ENCODE measurements around the gene ZFR2.
A peak's percentile ranks its signal among the peaks of the same experiment; 100 is the strongest.
"Not testable (repeated sequence)": the region's sequence is repeated elsewhere in the genome, so short reads cannot be mapped to it uniquely, and the experiment has no call there.

ZFR2 gene

GRCh38 chr19:3880471-3881271, 11.8 kb upstream of the ZFR2 start, which contains the start of gene ATCAY:
Gene ATCAY, plus strand, starts transcription at chr19:3880685. Its CDS starts 5,083 bp downstream, at chr19:3885768.
- in situ Hi-C loops (cut with HindIII; ENCODE audit: low pct_ligation_motif_present, low pct_unique_long_range_greater_than_20kb, low sequenced_read_pairs), result no loop called here
- no peak for DNase-seq

- in situ Hi-C loops (cut with HindIII; ENCODE audit: low pct_ligation_motif_present, low pct_unique_long_range_greater_than_20kb, low sequenced_read_pairs), result no loop called here
Observed at GRCh38 chr19:3879656-3880055, 10.8 kb upstream of the ZFR2 start.

GRCh38 chr19:3874695-3875094, 5.9 kb upstream of the ZFR2 start:
- DNase-seq; in situ Hi-C loops (cut with HindIII; ENCODE audit: low pct_ligation_motif_present, low pct_unique_long_range_greater_than_20kb, low sequenced_read_pairs): not testable (repeated sequence)

More at GRCh38 chr19:3879656-3880055, 10.8 kb upstream of the ZFR2 start:
- no peak for DNase-seq

GRCh38 chr19:3873151-3873550, 4.3 kb upstream of the ZFR2 start:
- in situ Hi-C loops (cut with HindIII; ENCODE audit: low pct_ligation_motif_present, low pct_unique_long_range_greater_than_20kb, low sequenced_read_pairs), result no loop called here
- no peak for DNase-seq

- in situ Hi-C loops (cut with HindIII; ENCODE audit: low pct_ligation_motif_present, low pct_unique_long_range_greater_than_20kb, low sequenced_read_pairs), result no loop called here
- no peak for DNase-seq
Observed at GRCh38 chr19:3867971-3868769, 668 bp downstream of the ZFR2 start.

GRCh38 chr19:3866910-3867638, 1.8 kb downstream of the ZFR2 start:
- in situ Hi-C loops (cut with HindIII; ENCODE audit: low pct_ligation_motif_present, low pct_unique_long_range_greater_than_20kb, low sequenced_read_pairs), result no loop called here
- DNase-seq, result no peak

GRCh38 chr19:3863648-3864047, 5.2 kb downstream of the ZFR2 start:
- in situ Hi-C loops (cut with HindIII; ENCODE audit: low pct_ligation_motif_present, low pct_unique_long_range_greater_than_20kb, low sequenced_read_pairs), result no loop called here
- DNase-seq, result no peak

GRCh38 chr19:3862826-3863500, 5.9 kb downstream of the ZFR2 start:
- in situ Hi-C loops (cut with HindIII; ENCODE audit: low pct_ligation_motif_present, low pct_unique_long_range_greater_than_20kb, low sequenced_read_pairs), result no loop called here
- no peak for DNase-seq

GRCh38 chr19:3860499-3860898, 8.3 kb downstream of the ZFR2 start:
- in situ Hi-C loops (cut with HindIII; ENCODE audit: low pct_ligation_motif_present, low pct_unique_long_range_greater_than_20kb, low sequenced_read_pairs), result no loop called here
- DNase-seq, result no peak

- DNase-seq, result no peak
- in situ Hi-C loops (cut with HindIII; ENCODE audit: low pct_ligation_motif_present, low pct_unique_long_range_greater_than_20kb, low sequenced_read_pairs), result no loop called here
Observed at GRCh38 chr19:3857449-3858003, 11.3 kb downstream of the ZFR2 start.

- DNase-seq, result peak; percentile 42
- in situ Hi-C loops (cut with HindIII; ENCODE audit: low pct_ligation_motif_present, low pct_unique_long_range_greater_than_20kb, low sequenced_read_pairs), result no loop called here
Observed at GRCh38 chr19:3855320-3855719, 13.5 kb downstream of the ZFR2 start.

GRCh38 chr19:3852614-3853254, 16.1 kb downstream of the ZFR2 start:
- peak; percentile 96 for DNase-seq
- in situ Hi-C loops (cut with HindIII; ENCODE audit: low pct_ligation_motif_present, low pct_unique_long_range_greater_than_20kb, low sequenced_read_pairs), result no loop called here

- no peak for DNase-seq
- in situ Hi-C loops (cut with HindIII; ENCODE audit: low pct_ligation_motif_present, low pct_unique_long_range_greater_than_20kb, low sequenced_read_pairs), result no loop called here
Observed at GRCh38 chr19:3852177-3852511, 16.7 kb downstream of the ZFR2 start.

- peak; percentile 93 for DNase-seq
- in situ Hi-C loops (cut with HindIII; ENCODE audit: low pct_ligation_motif_present, low pct_unique_long_range_greater_than_20kb, low sequenced_read_pairs), result no loop called here
Observed at GRCh38 chr19:3851254-3852176, 17.3 kb downstream of the ZFR2 start.

GRCh38 chr19:3850320-3850972, 18.4 kb downstream of the ZFR2 start:
- in situ Hi-C loops (cut with HindIII; ENCODE audit: low pct_ligation_motif_present, low pct_unique_long_range_greater_than_20kb, low sequenced_read_pairs), result no loop called here
- DNase-seq, result no peak

GRCh38 chr19:3849787-3850186, 19.1 kb downstream of the ZFR2 start:
- DNase-seq, result no peak
- in situ Hi-C loops (cut with HindIII; ENCODE audit: low pct_ligation_motif_present, low pct_unique_long_range_greater_than_20kb, low sequenced_read_pairs), result no loop called here

All from ACHN (cell line).